GM18508 (cell line): ENCODE results near the gene ZNF816.
"Not testable (repeated sequence)": the region's sequence is repeated elsewhere in the genome, so short reads cannot be mapped to it uniquely, and the experiment has no call there.

ENCODE experiments used
- ATAC-seq: cut with Tn5 transposase; IDR thresholded peaks from one replicate; pipeline ENCODE4 v1.9.1; 2021; ENCODE audit warnings: moderate number of reproducible peaks; ENCODE audit not compliant: insufficient read depth, unreplicated experiment

Gene ZNF816

GRCh38 chr19:52962394-52963246, at the start of gene ZNF816:
Gene ZNF816 (minus strand): TSS chr19:52962881. CDS start chr19:52956089, 6,792 bp downstream.
- peak; percentile 59 for ATAC-seq

- ATAC-seq, result no peak
These were observed 49.3 kb upstream of the ZNF816 start for GRCh38 chr19:53012006-53012405.

- ATAC-seq, result no peak
These were observed 47.8 kb upstream of the ZNF816 start for GRCh38 chr19:53010494-53010893.

- ATAC-seq, result no peak
These were observed 45.5 kb upstream of the ZNF816 start for GRCh38 chr19:53008061-53008778.

GRCh38 chr19:53007606-53008005, 44.9 kb upstream of the ZNF816 start:
- no peak for ATAC-seq

GRCh38 chr19:53007200-53007599, 44.5 kb upstream of the ZNF816 start:
- no peak for ATAC-seq

- ATAC-seq, result no peak
These were observed 41.6 kb upstream of the ZNF816 start for GRCh38 chr19:53004242-53004641.

- no peak for ATAC-seq
These were observed 39.8 kb upstream of the ZNF816 start for GRCh38 chr19:53002479-53002878.

GRCh38 chr19:52997975-52998374, 35.3 kb upstream of the ZNF816 start:
- no peak for ATAC-seq

GRCh38 chr19:52995711-52996110, 33.0 kb upstream of the ZNF816 start:
- no peak for ATAC-seq

GRCh38 chr19:52993342-52994178, 30.9 kb upstream of the ZNF816 start:
- no peak for ATAC-seq

GRCh38 chr19:52992109-52993004, 29.7 kb upstream of the ZNF816 start:
- ATAC-seq, result no peak

- ATAC-seq, result no peak
These were observed 28.8 kb upstream of the ZNF816 start for GRCh38 chr19:52991484-52991883.

- ATAC-seq, result no peak
These were observed 28.2 kb upstream of the ZNF816 start for GRCh38 chr19:52990759-52991418.

GRCh38 chr19:52988506-52988905, 25.8 kb upstream of the ZNF816 start:
- ATAC-seq, result no peak

- ATAC-seq, result no peak
These were observed 24.5 kb upstream of the ZNF816 start for GRCh38 chr19:52987221-52987620.

- ATAC-seq, result not testable (repeated sequence)
These were observed 20.5 kb upstream of the ZNF816 start for GRCh38 chr19:52983167-52983566.

GRCh38 chr19:52981329-52981728, 18.6 kb upstream of the ZNF816 start:
- no peak for ATAC-seq

- ATAC-seq, result no peak
These were observed 5.1 kb upstream of the ZNF816 start for GRCh38 chr19:52967772-52968171.
